GM12865 (cell line): ENCODE results near the gene OSCP1.
A peak's percentile ranks its signal among the peaks of the same experiment; 100 is the strongest.

Experiments used
- DNase-seq: peaks from one replicate; pipeline ENCODE4 v3.0.0; 2010; ENCODE audit warnings: low read depth
- H3K4me3 ChIP-seq: 2 replicates; pipeline ENCODE4 v1.5.1; 2011; ENCODE audit warnings: mild to moderate bottlenecking, low read depth, low read length, control low read depth
- TF ChIP-seq, protein P1 (sequence below): IDR thresholded peaks from 2 replicates; pipeline ENCODE4 v1.5.1; 2011; ENCODE audit warnings: low read length, control low read depth, low read depth, inconsistent platforms; ENCODE audit not compliant: insufficient read depth; ENCODE audit errors: missing control alignments

OSCP1 gene

DNA sequence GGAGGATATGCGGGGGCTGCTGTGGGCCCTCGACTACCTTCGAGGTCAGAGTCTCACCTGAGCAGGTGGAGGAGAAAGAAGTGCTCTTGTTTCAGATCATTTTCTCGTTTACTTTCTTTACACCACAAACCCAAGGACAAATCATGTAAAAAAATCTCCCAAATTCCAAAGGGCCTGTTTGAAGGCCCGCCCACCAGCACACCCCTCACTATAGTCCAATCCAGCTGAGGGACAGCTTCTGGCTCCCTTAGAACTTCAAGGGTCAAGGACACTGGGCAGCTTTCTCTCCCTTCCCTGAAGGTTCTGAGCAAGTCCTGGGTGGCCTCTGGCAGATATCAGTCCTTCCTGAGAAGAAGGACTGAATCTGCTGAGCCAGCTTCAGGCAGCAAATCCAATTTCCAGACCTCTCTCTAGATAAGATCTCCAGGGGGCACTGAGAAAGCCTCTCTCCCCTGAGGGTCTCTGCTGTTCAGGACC lies 70.1 kb downstream of the OSCP1 start:
- H3K4me3 ChIP-seq = no peak overlapping the region
- no peak for DNase-seq
- TF ChIP-seq, protein P1, sequence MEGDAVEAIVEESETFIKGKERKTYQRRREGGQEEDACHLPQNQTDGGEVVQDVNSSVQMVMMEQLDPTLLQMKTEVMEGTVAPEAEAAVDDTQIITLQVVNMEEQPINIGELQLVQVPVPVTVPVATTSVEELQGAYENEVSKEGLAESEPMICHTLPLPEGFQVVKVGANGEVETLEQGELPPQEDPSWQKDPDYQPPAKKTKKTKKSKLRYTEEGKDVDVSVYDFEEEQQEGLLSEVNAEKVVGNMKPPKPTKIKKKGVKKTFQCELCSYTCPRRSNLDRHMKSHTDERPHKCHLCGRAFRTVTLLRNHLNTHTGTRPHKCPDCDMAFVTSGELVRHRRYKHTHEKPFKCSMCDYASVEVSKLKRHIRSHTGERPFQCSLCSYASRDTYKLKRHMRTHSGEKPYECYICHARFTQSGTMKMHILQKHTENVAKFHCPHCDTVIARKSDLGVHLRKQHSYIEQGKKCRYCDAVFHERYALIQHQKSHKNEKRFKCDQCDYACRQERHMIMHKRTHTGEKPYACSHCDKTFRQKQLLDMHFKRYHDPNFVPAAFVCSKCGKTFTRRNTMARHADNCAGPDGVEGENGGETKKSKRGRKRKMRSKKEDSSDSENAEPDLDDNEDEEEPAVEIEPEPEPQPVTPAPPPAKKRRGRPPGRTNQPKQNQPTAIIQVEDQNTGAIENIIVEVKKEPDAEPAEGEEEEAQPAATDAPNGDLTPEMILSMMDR = no peak

DNA sequence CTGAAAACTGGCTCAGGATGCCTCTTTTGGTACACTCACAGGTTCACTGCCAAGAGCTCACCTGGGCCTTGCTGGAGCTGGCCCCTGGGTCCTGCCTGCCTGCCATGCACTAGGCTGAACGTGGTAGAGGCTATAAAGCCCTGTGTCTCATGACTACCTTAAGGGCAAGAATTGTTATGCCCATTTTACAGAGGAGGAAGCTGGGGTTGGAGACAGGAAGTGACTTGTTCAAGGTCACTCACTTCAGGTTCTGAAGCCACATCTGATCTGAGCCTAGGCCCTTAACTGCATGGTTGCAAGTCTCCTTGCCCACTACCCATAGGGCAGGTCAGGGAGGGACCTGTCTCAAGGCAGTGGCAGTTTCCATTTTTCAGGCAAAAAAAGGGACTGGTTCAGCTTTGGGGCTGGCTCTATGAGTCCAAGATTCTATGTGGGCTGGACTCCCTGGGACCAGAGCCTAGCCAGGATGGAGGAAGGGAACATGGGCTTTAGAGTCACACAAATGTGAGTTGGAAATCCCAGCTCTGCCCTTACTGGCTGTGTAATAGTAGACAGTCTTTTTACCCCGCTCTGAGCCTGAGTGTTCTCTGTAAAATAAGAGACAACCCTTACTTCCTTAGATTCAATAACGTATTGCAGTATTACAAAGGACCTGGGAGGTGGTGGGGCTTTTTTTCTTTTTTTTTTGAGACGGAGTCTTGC lies 72.3 kb downstream of the OSCP1 start:
- no peak overlapping the region for H3K4me3 ChIP-seq
- peak; percentile 52 for DNase-seq
- TF ChIP-seq, protein P1 = no peak

DNA sequence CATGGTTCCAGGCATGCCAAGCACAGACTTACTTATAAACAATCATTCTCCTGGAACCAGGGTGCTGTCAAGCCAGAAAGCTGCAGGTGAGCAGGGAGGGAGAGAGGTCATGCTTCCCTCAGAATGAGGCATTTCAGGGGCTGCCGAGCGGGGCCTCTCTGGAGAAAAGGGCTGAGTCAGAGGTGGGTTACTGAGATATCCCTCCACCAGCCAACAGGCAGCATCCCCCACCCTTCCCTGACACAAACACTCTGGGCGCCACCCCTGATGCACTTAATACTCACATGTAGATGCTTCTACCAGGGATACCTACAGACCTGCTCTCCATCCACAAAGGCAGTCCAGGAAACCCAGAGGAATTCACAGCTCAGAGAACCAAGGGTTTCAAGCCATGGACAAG lies 77.6 kb downstream of the OSCP1 start:
- no peak for DNase-seq
- no peak overlapping the region for H3K4me3 ChIP-seq
- TF ChIP-seq, protein P1 = no peak

DNA sequence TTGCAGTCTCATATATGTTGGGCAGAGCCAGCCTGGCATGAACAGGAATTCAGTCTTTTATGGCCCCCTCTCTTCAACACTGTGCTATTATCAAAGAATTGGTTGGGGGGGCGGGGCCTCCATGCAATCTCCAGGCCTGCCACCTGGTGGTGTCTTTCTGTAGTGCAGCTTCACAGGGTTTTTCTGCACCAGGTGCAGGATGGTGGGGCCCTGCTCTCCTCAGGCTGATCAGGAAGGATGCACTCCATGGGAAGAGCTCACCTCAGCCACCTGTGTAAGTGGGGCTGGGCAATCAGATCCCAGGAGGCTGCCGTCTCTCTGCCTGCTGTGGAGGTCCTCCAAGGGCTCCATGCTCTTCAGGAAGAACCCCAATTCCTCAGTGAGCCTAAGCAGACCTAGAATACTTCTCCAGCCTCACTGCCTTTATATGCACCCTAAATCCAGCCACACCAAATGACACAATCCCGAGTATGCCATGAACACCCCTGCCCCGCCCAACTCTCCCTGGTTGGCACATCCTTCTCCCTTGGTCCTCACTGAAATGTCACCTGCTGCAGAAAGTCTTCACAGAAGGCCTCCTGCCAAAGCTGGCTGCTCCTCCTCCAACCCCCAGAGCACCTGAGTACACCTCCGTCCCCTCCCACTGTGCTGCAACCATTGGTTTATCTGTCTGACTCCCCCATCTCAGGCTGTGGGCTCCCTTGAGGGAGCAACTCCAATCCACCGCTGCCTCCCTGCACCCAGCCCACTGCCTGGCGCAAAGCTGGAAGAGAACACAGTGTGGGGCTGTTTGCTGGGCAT lies 81.0 kb downstream of the OSCP1 start:
- peak; percentile 79 for DNase-seq
- H3K4me3 ChIP-seq = no peak overlapping the region
- TF ChIP-seq, protein P1 = peak; percentile 91
